ENCODE data around the gene IRF7. TPM values are rescaled to one million over a fixed set of nuclear protein-coding genes. Genes with fewer than 3 reads are reported as not detected.
"Not testable (repeated sequence)": the region's sequence is repeated elsewhere in the genome, so short reads cannot be mapped to it uniquely, and the experiment has no call there.

IRF7 gene
- polyA plus RNA-seq, 2 of the 4 experiments (the other 2 are of a cell fraction), result 2.0 to 3.1 TPM

- WGBS (ENCODE audit: missing lambda C conversion rate), result 49% methylated on average over 23 of the region's 25 CpGs
- Histone ChIP-seq H3K4me1 (peaks cover 26% of the 10 kb centered on the region), H3K4me3 (peak overlapping the region; percentile 90), H3K27ac (peak overlapping the region; percentile 84 to 88), H3K9me3 (no peaks in the 10 kb centered on the region), H3K4me2 (peak overlapping the region; percentile 100)
- ATAC-seq (peak; percentile 0 to 18; a peak in 3 of 6 replicates), FAIRE-seq (no peak), DNase-seq (ENCODE audit: low read depth in 1 of 2, low spot score in 1 of 2) (no peak)
- TF ChIP-seq EP300 (IDR thresholded peaks at IDR 0.05) (no peak), TP53 (CRISPR knock-in tag; IDR thresholded peaks at IDR 0.05) (no peak), CBX2 (IDR thresholded peaks at IDR 0.05; ENCODE audit: borderline replicate concordance, low read depth) (no peak), RARB (CRISPR knock-in tag; IDR thresholded peaks at IDR 0.05) (no peak), CHD4 (IDR thresholded peaks at IDR 0.05; ENCODE audit: borderline replicate concordance) (no peak), MYC (IDR thresholded peaks at IDR 0.05; ENCODE audit: borderline replicate concordance, low read length) (no peak), CHD2 (IDR thresholded peaks at IDR 0.05; ENCODE audit: low read length, partially characterized antibody) (no peak), ZNF302 (CRISPR knock-in tag; IDR thresholded peaks at IDR 0.05) (no peak), GATA3 (IDR thresholded peaks at IDR 0.05; ENCODE audit: borderline replicate concordance) (no peak), POLR2AphosphoS2 (conservative IDR thresholded peaks at IDR 0.05; ENCODE audit: low read length) (no peak), NR3C1 (IDR thresholded peaks at IDR 0.05) (no peak), ESRRA (IDR thresholded peaks at IDR 0.05; ENCODE audit: borderline replicate concordance, low read length) (no peak), HDAC2 (IDR thresholded peaks at IDR 0.05) (no peak)
- ChIA-PET POLR2A (interaction anchor here (1.1 kb wide), 1 partner anchor 23 kb away, joined by 3 read pairs; no protein-coding TSS in a partner anchor), CTCF (interaction anchor here (1.0 to 1.8 kb wide), 2 partner anchors 11 to 15 kb away, joined by 3 to 6 read pairs; partner anchors contain the start of gene LMNTD2)
Observed at GRCh38 chr11:574632-575312, 41.0 kb downstream of the IRF7 start.

DNA sequence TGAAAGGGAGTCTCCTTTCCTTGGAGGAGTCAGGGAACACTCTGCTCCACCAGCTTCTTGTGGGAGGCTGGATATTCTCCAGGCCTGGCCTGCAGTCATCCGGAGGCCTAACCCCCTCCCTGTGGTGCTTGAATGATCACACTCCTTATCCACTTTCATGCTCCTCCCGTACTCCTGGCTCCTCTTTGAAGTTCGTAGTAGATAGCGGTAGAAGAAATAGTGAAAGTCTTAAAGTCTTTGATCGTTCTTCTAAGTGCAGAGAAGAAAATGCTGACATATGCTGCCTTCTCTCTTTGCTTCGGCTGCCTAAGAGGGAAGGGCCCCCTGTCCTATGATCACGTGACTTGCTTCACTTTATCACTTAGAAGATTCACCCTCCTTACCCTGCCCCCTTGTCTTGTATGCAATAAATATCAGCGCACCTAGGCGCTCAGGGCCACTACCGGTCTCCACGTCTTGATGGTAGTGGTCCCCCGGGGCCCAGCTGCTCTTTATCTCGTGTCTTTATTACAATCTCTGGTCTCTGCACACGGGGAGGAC is 41.6 kb downstream of the IRF7 start:
- H3K9me3 ChIP-seq; ATAC-seq; H3K27ac ChIP-seq; FAIRE-seq; DNase-seq (ENCODE audit: low read depth in 1 of 2, low spot score in 1 of 2); H3K4me3 ChIP-seq; POLR2A ChIA-PET: not testable (repeated sequence)
- Histone ChIP-seq H3K4me1 (peaks cover 26% of the 10 kb centered on the region), H3K4me2 (0 out of 3 replicates have a peak overlapping the region, but pooled peaks have one; percentile 100)
- WGBS (ENCODE audit: missing lambda C conversion rate), result 84% methylated on average over 14 of the region's 14 CpGs
- CTCF ChIA-PET, result interaction anchor here (1.3 kb wide), 1 partner anchor 9 kb away, joined by 4 read pairs; no protein-coding TSS in a partner anchor
- peak; percentile 55 for TF ChIP-seq MAFK (IDR thresholded peaks at IDR 0.05; ENCODE audit: partially characterized antibody)

DNA sequence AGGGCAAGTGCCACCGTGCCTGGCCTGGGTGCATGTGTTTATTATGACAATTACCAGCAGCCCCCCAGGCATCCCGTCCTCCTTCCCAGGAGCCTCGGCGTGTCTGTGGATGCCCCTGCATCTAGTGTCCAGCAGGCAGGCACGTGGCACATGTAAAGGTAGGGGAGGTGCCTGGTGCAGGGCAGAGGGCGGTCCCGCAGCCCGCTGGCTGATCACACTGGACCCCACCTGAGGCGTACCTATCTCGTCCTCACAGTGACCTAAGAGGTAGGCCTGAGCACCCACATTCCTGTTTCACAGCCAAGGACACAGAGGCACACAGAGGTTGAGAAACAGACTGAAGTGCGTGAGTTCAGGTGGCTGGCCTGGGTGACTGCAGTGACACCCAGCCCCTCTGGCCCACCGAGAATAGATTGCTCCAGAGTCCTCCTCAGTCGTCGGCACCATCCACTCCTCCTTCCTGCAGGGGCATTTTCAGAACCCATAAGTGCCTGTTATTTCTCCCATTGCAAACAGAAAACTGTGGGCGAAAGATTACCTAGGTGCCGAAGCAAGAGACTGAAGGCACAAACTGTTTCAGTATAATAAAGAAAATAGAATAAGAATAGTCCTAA is 42.5 kb downstream of the IRF7 start:
- FAIRE-seq (no peak), DNase-seq (ENCODE audit: low read depth in 1 of 2, low spot score in 1 of 2) (no peak), ATAC-seq (no peak)
- ChIA-PET CTCF (interaction anchor here (1.3 kb wide), 1 partner anchor 8 kb away, joined by 4 read pairs; no protein-coding TSS in a partner anchor), POLR2A (no interaction called here)
- Histone ChIP-seq H3K4me1 (peaks cover 19% of the 10 kb centered on the region), H3K4me2 (no peak overlapping the region), H3K4me3 (no peak overlapping the region), H3K27ac (no peak overlapping the region), H3K9me3 (no peaks in the 10 kb centered on the region)
- WGBS (ENCODE audit: missing lambda C conversion rate), result 91% methylated on average over 14 of the region's 16 CpGs
- TF ChIP-seq ESRRA (IDR thresholded peaks at IDR 0.05; ENCODE audit: borderline replicate concordance, low read length), result no peak
- no peak for TF ChIP-seq EHF (CRISPR knock-in tag; IDR thresholded peaks at IDR 0.05)
- no peak for TF ChIP-seq ELK1 (IDR thresholded peaks at IDR 0.05; ENCODE audit: low read depth, low read length)

DNA sequence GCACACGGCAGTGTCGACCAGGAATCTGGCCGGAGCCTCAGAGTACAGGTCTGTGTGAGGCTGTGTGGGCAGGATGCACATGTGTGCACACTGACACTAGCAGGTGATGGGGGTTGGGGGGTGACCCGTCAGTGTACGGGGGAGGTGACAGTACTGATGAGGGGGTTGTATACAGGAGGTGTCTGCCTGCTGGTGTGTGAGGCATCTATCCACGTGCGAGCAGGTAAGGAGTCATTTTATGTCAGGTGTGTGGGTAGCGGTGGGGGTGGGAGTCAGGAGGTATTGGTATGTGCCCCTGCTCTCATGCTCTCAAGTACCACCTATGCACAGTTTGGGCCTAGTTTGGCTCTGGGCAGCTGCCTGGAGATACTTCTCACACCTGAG is 44.0 kb downstream of the IRF7 start:
- Histone ChIP-seq H3K4me2 (no peak overlapping the region), H3K4me1 (peaks cover 20% of the 10 kb centered on the region), H3K9me3 (no peaks in the 10 kb centered on the region), H3K4me3 (no peak overlapping the region), H3K27ac (no peak overlapping the region)
- DNase-seq (ENCODE audit: low read depth in 1 of 2, low spot score in 1 of 2) (no peak), FAIRE-seq (no peak), ATAC-seq (no peak)
- POLR2A ChIA-PET, result no interaction called here
- WGBS (ENCODE audit: missing lambda C conversion rate), result 88% methylated on average over 8 of the region's 8 CpGs
- CTCF ChIA-PET, result interaction anchor here (1.1 kb wide), 1 partner anchor 17 kb away, joined by 4 read pairs; no protein-coding TSS in a partner anchor
- no peak for TF ChIP-seq NFE2L2 (conservative IDR thresholded peaks at IDR 0.05; ENCODE audit: low read length)
- no peak for TF ChIP-seq FOSL2 (IDR thresholded peaks at IDR 0.05)
- no peak for TF ChIP-seq FOSL2 (CRISPR knock-in tag; IDR thresholded peaks at IDR 0.05)
- TF ChIP-seq CBX8 (IDR thresholded peaks at IDR 0.05), result no peak
- TF ChIP-seq, protein P1, sequence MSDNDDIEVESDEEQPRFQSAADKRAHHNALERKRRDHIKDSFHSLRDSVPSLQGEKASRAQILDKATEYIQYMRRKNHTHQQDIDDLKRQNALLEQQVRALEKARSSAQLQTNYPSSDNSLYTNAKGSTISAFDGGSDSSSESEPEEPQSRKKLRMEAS (IDR thresholded peaks at IDR 0.05), result no peak
- no peak for TF ChIP-seq FOXS1 (CRISPR knock-in tag; IDR thresholded peaks at IDR 0.05)
- TF ChIP-seq BHLHE40 (IDR thresholded peaks at IDR 0.05; ENCODE audit: low read depth, low read length), result no peak
- TF ChIP-seq RNF2 (IDR thresholded peaks at IDR 0.05; ENCODE audit: borderline replicate concordance, low read depth), result no peak
- TF ChIP-seq KDM1A (IDR thresholded peaks at IDR 0.05; ENCODE audit: low read depth), result no peak
- TF ChIP-seq POLR2AphosphoS2 (conservative IDR thresholded peaks at IDR 0.05; ENCODE audit: low read length), result no peak
- TF ChIP-seq POLR2A (IDR thresholded peaks at IDR 0.05; ENCODE audit: low read length), result no peak
- TF ChIP-seq, protein P2, sequence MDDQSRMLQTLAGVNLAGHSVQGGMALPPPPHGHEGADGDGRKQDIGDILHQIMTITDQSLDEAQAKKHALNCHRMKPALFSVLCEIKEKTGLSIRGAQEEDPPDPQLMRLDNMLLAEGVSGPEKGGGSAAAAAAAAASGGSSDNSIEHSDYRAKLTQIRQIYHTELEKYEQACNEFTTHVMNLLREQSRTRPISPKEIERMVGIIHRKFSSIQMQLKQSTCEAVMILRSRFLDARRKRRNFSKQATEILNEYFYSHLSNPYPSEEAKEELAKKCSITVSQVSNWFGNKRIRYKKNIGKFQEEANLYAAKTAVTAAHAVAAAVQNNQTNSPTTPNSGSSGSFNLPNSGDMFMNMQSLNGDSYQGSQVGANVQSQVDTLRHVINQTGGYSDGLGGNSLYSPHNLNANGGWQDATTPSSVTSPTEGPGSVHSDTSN (IDR thresholded peaks at IDR 0.05), result no peak
- TF ChIP-seq HMGXB4 (CRISPR knock-in tag; IDR thresholded peaks at IDR 0.05; ENCODE audit: borderline replicate concordance), result no peak

Data from A549 (cell line).